CD4-positive, alpha-beta T cell (primary cell): ENCODE measurements around the gene ABL1. TPM values are rescaled to one million over a fixed set of nuclear protein-coding genes. Genes with fewer than 3 reads are reported as not detected.

Experiments used
- ATAC-seq: fragments of 200-7000 bp; cut with Tn5 transposase; one replicate; pipeline ENCODE4 v1.10.0; 2022; ENCODE audit warnings: mild to moderate bottlenecking; ENCODE audit not compliant: poor library complexity
- CTCF ChIA-PET: fragments of 350-600 bp; sonication (Branson Sonifier 250); formaldehyde crosslinking; loops from one replicate; lab custom pipeline; 2021; ENCODE audit warnings: antibody characterized with exemption, inconsistent platforms; lab: Charles Lee
- POLR2A ChIA-PET: fragments of 350-600 bp; sonication (Branson Sonifier 250); formaldehyde crosslinking; loops from one replicate; lab custom pipeline; 2021; ENCODE audit warnings: antibody characterized with exemption, inconsistent platforms; lab: Charles Lee
- DNase-seq, 14 experiments: peaks; one replicate each; pipeline ENCODE4 v3.0.0-alpha.2; 2013 to 2020; ENCODE audit warnings: mixed read lengths in 2 of 14
- H3K27ac ChIP-seq, 2 donors: one replicate each; pipeline versions ENCODE4 v1.5.1 to v1.7.0; 2013; ENCODE audit warnings: low read length in 2 of 2, low read depth in 1 of 2, mild to moderate bottlenecking in 1 of 2
- H3K27me3 ChIP-seq, 2 experiments: 1 replicate in 1 of 2; 2 replicates in 1 of 2; pipeline versions ENCODE4 v1.6.1 to v1.7.0; 2013; ENCODE audit warnings: low read length in 2 of 2, control low read depth in 1 of 2, mild to moderate bottlenecking in 1 of 2, moderate library complexity in 1 of 2; ENCODE audit not compliant: insufficient read depth in 2 of 2, control insufficient read depth in 1 of 2
- H3K36me3 ChIP-seq: one replicate; pipeline ENCODE4 v1.6.1; 2013; ENCODE audit warnings: low read length, control low read depth; ENCODE audit not compliant: insufficient read depth
- H3K4me1 ChIP-seq: one replicate; pipeline ENCODE4 v1.6.1; 2013; ENCODE audit warnings: low read length, control low read depth; ENCODE audit not compliant: insufficient read depth
- H3K4me3 ChIP-seq: one replicate; pipeline ENCODE4 v1.5.1; 2013; ENCODE audit warnings: mild to moderate bottlenecking, low read length, moderate library complexity
- H3K9me3 ChIP-seq, 2 experiments: 1 replicate in 1 of 2; 2 replicates in 1 of 2; pipeline versions ENCODE4 v1.6.1 to v1.7.0; 2013; ENCODE audit warnings: low read length in 2 of 2, mild to moderate bottlenecking in 2 of 2, control low read depth in 1 of 2, moderate library complexity in 1 of 2; ENCODE audit not compliant: control insufficient read depth in 1 of 2, insufficient read depth in 1 of 2
- H3K27ac Mint-ChIP-seq: one replicate; pipeline ENCODE4 v1.8.0; 2020; ENCODE audit warnings: mixed read lengths
- H3K27me3 Mint-ChIP-seq: one replicate; pipeline ENCODE4 v1.8.0; 2021; ENCODE audit warnings: mixed read lengths
- H3K36me3 Mint-ChIP-seq: one replicate; pipeline ENCODE4 v1.8.0; 2021; ENCODE audit warnings: low read depth, mixed read lengths
- H3K4me1 Mint-ChIP-seq: one replicate; pipeline ENCODE4 v1.8.0; 2021; ENCODE audit warnings: low read depth, mixed read lengths
- H3K4me3 Mint-ChIP-seq: one replicate; pipeline ENCODE4 v1.8.0; 2020; ENCODE audit warnings: mild to moderate bottlenecking, mixed read lengths
- H3K9me3 Mint-ChIP-seq: one replicate; pipeline ENCODE4 v1.8.0; 2020; ENCODE audit warnings: mixed read lengths
- intact Hi-C, 2 experiments: fragments of 100-400 bp; cut with DNase I in 1 of 2; cut with micrococcal nuclease in 1 of 2; formaldehyde crosslinking; loops; one replicate each; pipeline versions ENCODE4 v1.15.1 to v1.9.0; 2023 to 2025; cut with DNase I, micrococcal nuclease
- total RNA-seq, 174 experiments: library from RNA in 2 of 174; stranded (reverse) in 2 of 174; gene quantifications; one replicate each; pipeline ENCODE4 v1.2.3 and lab custom pipeline; 2021 to 2026
- TF ChIP-seq, protein P1 (sequence below): fragments of 200-600 bp; IDR thresholded peaks from one replicate; pipeline ENCODE4 v1.8.0; 2022; ENCODE audit warnings: antibody characterized with exemption, mild to moderate bottlenecking

Gene ABL1
- total RNA-seq, 2 experiments from 2014 or later = 29.8 to 33.7 TPM

DNA sequence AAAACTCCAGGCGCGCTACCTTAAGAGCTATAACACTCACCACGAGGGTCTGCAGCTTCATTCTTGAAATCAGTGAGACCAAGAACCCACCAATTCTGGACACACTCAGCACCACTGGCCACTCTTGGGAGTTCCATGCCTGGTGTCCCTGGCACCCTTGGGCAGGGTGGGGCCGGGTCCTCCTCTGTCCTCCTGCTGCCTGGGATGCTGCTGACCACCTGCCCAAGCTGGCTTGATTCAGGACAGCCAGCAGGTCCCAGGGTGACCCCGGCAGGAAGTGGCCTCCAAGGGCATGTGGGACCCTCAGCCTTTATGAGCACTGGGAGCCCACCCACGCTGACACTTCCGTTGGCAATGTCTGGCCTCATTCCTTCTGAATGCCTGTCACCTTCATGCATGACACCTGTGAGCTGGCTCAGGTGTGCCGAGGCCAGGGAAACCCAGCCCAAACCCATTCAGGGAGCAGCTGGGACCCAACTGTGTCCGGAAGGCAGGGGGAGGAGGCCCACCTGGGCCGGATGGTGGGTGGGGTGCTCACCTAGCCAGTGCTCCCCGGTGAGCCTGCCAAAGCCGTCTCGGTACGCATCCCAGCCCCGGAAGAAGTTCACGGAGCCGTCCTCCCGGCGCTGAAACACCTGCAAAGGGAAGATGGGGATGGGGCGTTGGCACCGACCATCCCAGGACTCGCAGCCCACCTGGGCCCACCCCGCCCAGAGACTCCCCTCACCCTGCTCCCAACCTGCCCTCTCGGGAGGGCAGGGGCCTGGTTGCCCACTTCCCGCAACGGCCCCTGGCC, 76.4 kb downstream of the ABL1 start:
- ATAC-seq (no peak), DNase-seq (no peak)
- Mint-ChIP-seq H3K27ac (no peak overlapping the region), H3K36me3 (no peaks in the 10 kb centered on the region), H3K9me3 (no peaks in the 10 kb centered on the region), H3K4me1 (no peaks in the 10 kb centered on the region), H3K27me3 (peaks cover 3% of the 10 kb centered on the region), H3K4me3 (no peak overlapping the region)
- H3K27me3 ChIP-seq = no peaks in the 10 kb centered on the region
- CTCF ChIA-PET = no interaction called here
- H3K4me3 ChIP-seq = no peak overlapping the region
- intact Hi-C loops = no loop called here
- H3K36me3 ChIP-seq = no peaks in the 10 kb centered on the region
- H3K9me3 ChIP-seq = no peaks in the 10 kb centered on the region
- TF ChIP-seq, protein P1, sequence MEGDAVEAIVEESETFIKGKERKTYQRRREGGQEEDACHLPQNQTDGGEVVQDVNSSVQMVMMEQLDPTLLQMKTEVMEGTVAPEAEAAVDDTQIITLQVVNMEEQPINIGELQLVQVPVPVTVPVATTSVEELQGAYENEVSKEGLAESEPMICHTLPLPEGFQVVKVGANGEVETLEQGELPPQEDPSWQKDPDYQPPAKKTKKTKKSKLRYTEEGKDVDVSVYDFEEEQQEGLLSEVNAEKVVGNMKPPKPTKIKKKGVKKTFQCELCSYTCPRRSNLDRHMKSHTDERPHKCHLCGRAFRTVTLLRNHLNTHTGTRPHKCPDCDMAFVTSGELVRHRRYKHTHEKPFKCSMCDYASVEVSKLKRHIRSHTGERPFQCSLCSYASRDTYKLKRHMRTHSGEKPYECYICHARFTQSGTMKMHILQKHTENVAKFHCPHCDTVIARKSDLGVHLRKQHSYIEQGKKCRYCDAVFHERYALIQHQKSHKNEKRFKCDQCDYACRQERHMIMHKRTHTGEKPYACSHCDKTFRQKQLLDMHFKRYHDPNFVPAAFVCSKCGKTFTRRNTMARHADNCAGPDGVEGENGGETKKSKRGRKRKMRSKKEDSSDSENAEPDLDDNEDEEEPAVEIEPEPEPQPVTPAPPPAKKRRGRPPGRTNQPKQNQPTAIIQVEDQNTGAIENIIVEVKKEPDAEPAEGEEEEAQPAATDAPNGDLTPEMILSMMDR = no peak
- no peaks in the 10 kb centered on the region for H3K4me1 ChIP-seq
- no peak overlapping the region for H3K27ac ChIP-seq
- POLR2A ChIA-PET = no interaction called here

GRCh38 chr9:130912932-130913598, 78.0 kb downstream of the ABL1 start:
- no peaks in the 10 kb centered on the region for H3K9me3 Mint-ChIP-seq
- Histone ChIP-seq H3K9me3 (no peaks in the 10 kb centered on the region), H3K36me3 (no peaks in the 10 kb centered on the region), H3K27me3 (no peaks in the 10 kb centered on the region), H3K4me1 (no peaks in the 10 kb centered on the region), H3K27ac (no peak overlapping the region), H3K4me3 (no peak overlapping the region)
- no peak overlapping the region for H3K4me3 Mint-ChIP-seq
- ChIA-PET POLR2A (no interaction called here), CTCF (no interaction called here)
- no peak overlapping the region for H3K27ac Mint-ChIP-seq
- no peaks in the 10 kb centered on the region for H3K36me3 Mint-ChIP-seq
- DNase-seq = no peak
- TF ChIP-seq, protein P1 = no peak
- ATAC-seq = no peak
- H3K27me3 Mint-ChIP-seq = no peaks in the 10 kb centered on the region
- no peaks in the 10 kb centered on the region for H3K4me1 Mint-ChIP-seq
- intact Hi-C loops = no loop called here

GRCh38 chr9:130913599-130914416, 78.8 kb downstream of the ABL1 start:
- Mint-ChIP-seq H3K4me1 (no peaks in the 10 kb centered on the region), H3K27ac (no peak overlapping the region), H3K9me3 (no peaks in the 10 kb centered on the region), H3K4me3 (no peak overlapping the region), H3K36me3 (no peaks in the 10 kb centered on the region), H3K27me3 (no peaks in the 10 kb centered on the region)
- Histone ChIP-seq H3K4me3 (no peak overlapping the region), H3K4me1 (no peaks in the 10 kb centered on the region), H3K36me3 (no peaks in the 10 kb centered on the region), H3K27ac (no peak overlapping the region), H3K27me3 (no peaks in the 10 kb centered on the region), H3K9me3 (no peaks in the 10 kb centered on the region)
- ChIA-PET POLR2A (no interaction called here), CTCF (no interaction called here)
- DNase-seq = no peak
- no peak for ATAC-seq
- intact Hi-C loops = no loop called here
- TF ChIP-seq, protein P1 = no peak
